NCI-H1048 (cell line): ENCODE measurements around the gene SNAP47.
"Not testable (repeated sequence)": the region's sequence is repeated elsewhere in the genome, so short reads cannot be mapped to it uniquely, and the experiment has no call there.

ENCODE experiments used
- DNase-seq: peaks from one replicate; lab custom pipeline; 2025; lab: John Stamatoyannopoulos, UW

SNAP47 gene

GRCh38 chr1:227734856-227735538 lies at the start of gene SNAP47, which contains the start of gene JMJD4:
Gene SNAP47 (plus strand): TSS chr1:227735435. CDS start chr1:227747737, 12,302 bp downstream.
Gene JMJD4 (minus strand): TSS chr1:227735302. CDS start chr1:227735273, 29 bp downstream.
- peak; percentile 96 for DNase-seq

GRCh38 chr1:227685807-227686206 lies 49.4 kb upstream of the SNAP47 start:
- DNase-seq, result no peak

GRCh38 chr1:227697321-227697864 lies 37.8 kb upstream of the SNAP47 start:
- DNase-seq, result no peak

GRCh38 chr1:227701631-227702030 lies 33.6 kb upstream of the SNAP47 start:
- not testable (repeated sequence) for DNase-seq

GRCh38 chr1:227707846-227708245 lies 27.4 kb upstream of the SNAP47 start:
- DNase-seq, result no peak

- no peak for DNase-seq
These were observed 25.8 kb upstream of the SNAP47 start for GRCh38 chr1:227709451-227709850.

- DNase-seq, result not testable (repeated sequence)
These were observed 24.8 kb upstream of the SNAP47 start for GRCh38 chr1:227710474-227710873.

GRCh38 chr1:227712648-227713047 lies 22.6 kb upstream of the SNAP47 start:
- no peak for DNase-seq

GRCh38 chr1:227718932-227719331 lies 16.3 kb upstream of the SNAP47 start:
- DNase-seq, result no peak

GRCh38 chr1:227723474-227723873 lies 11.8 kb upstream of the SNAP47 start:
- DNase-seq, result no peak

GRCh38 chr1:227725046-227725445 lies 10.2 kb upstream of the SNAP47 start:
- DNase-seq, result no peak

- DNase-seq, result no peak
These were observed 8.9 kb upstream of the SNAP47 start for GRCh38 chr1:227726318-227726717.

GRCh38 chr1:227726924-227727599 lies 8.2 kb upstream of the SNAP47 start:
- no peak for DNase-seq

GRCh38 chr1:227728059-227728891 lies 7.0 kb upstream of the SNAP47 start:
- peak; percentile 59 for DNase-seq

GRCh38 chr1:227728892-227729143 lies 6.4 kb upstream of the SNAP47 start:
- DNase-seq, result no peak

- no peak for DNase-seq
These were observed 5.9 kb upstream of the SNAP47 start for GRCh38 chr1:227729144-227729880.

GRCh38 chr1:227729881-227730629 lies 5.2 kb upstream of the SNAP47 start:
- DNase-seq, result no peak

- no peak for DNase-seq
These were observed 4.5 kb upstream of the SNAP47 start for GRCh38 chr1:227730630-227731151.

- no peak for DNase-seq
These were observed 4.0 kb upstream of the SNAP47 start for GRCh38 chr1:227731241-227731677.

GRCh38 chr1:227731696-227732585 lies 3.3 kb upstream of the SNAP47 start:
- DNase-seq, result no peak
